ENCODE results near the gene CCR6. TPM values are rescaled to one million over a fixed set of nuclear protein-coding genes. Genes with fewer than 3 reads are reported as not detected.
A peak's percentile ranks its signal among the peaks of the same experiment; 100 is the strongest.

The CCR6 gene
- total and polyA plus RNA-seq, 2 of the 8 experiments (the other 6 are each of a cell fraction or from before 2014, with no cell fraction given), result 0.06 TPM; not detected in 1

DNA sequence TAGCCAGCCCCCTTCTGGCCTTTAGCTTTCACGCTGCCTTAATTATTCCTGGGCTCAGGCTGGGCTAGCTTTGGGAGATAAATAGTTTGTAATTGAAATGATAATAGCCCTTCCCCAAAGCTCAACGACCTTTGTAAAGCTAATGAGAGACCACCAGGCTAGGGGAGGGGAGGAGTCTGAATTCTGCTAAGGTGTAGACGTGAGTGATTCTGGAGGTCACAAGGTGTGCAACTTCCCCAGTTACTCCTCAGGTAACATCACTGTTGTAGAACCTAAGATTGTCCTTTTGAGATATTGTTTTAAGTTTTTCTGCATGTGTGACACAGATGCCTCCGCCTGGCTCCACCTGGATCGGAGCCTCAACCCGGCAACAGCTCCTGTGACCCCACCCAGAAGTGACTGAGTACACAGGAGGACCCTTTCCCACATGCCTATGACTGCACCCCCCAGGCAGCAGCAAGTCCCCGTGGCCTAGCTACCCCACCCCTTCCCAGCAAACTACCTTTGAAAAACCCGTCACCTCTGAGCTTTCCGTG, 40.6 kb downstream of the CCR6 start:
- Histone ChIP-seq H3K4me3 (ENCODE audit: extremely low read depth in 1 of 4, insufficient read depth in 2 of 4, low read depth in 3 of 4, low read length in 4 of 4) (peak overlapping the region in 3 of 4 experiments; percentile 15 to 41 (median 30); a peak in 4 of 8 replicates), H3K79me2 (ENCODE audit: control insufficient read depth in 1 of 2, insufficient read depth in 2 of 2, low read length in 2 of 2) (no peaks in the 10 kb centered on the region), H4K8ac (ENCODE audit: extremely low read depth, insufficient read depth, low read length) (no peak overlapping the region), H2BK120ac (replicated peaks; ENCODE audit: low read depth, low read length) (peak overlapping the region; percentile 45), H4K5ac (ENCODE audit: insufficient read length, low read depth, low read length) (peak overlapping the region; percentile 95), H3K23me2 (ENCODE audit: low read depth, low read length) (no peaks in the 10 kb centered on the region), H2BK15ac (ENCODE audit: low read length) (no peak overlapping the region), H2BK5ac (ENCODE audit: low read depth, low read length) (peak overlapping the region; percentile 97; the same call in 1 of the 2 replicates), H3K14ac (ENCODE audit: insufficient read length) (no peak overlapping the region), H3K27me3 (replicated peaks in 1 of 4; ENCODE audit: control insufficient read depth in 3 of 4, extremely low read depth in 1 of 4, insufficient read depth in 3 of 4, low read length in 3 of 4) (no peaks in the 10 kb centered on the region; a peak in 1 of 7 replicates), H3K4ac (replicated peaks; ENCODE audit: insufficient read length, low read depth, low read length) (no peak overlapping the region), H4K91ac (replicated peaks; ENCODE audit: insufficient read length, low read length) (peak overlapping the region; percentile 45), H3K9me3 (ENCODE audit: insufficient read depth in 2 of 2, low read depth in 1 of 2, low read length in 1 of 2) (no peaks in the 10 kb centered on the region; a peak in 1 of 4 replicates), H3K27ac (ENCODE audit: low read depth, low read length) (peak overlapping the region; percentile 88), H3K4me1 (replicated peaks in 1 of 4; ENCODE audit: control insufficient read depth in 3 of 4, insufficient read depth in 4 of 4, low read length in 3 of 4) (peaks cover 8 to 27% (median 22%) of the 10 kb centered on the region in 4 experiments), H3K4me2 (ENCODE audit: insufficient read depth in 1 of 2, low read depth in 2 of 2, low read length in 2 of 2) (peak overlapping the region; percentile 56 to 58), H3K9ac (replicated peaks in 1 of 4; ENCODE audit: extremely low read depth in 1 of 4, low read depth in 3 of 4, low read length in 3 of 4) (no peak overlapping the region), H3K23ac (ENCODE audit: insufficient read length) (no peak overlapping the region), H3K79me1 (ENCODE audit: low read depth, low read length) (no peaks in the 10 kb centered on the region), H2BK20ac (ENCODE audit: low read length) (peak overlapping the region; percentile 3; the same call in 1 of the 2 replicates), H4K20me1 (replicated peaks in 1 of 2; ENCODE audit: control insufficient read depth in 1 of 2, insufficient read depth in 2 of 2, low read length in 2 of 2) (no peaks in the 10 kb centered on the region), H2AFZ (ENCODE audit: low read length) (no peak overlapping the region), H3K56ac (replicated peaks; ENCODE audit: insufficient read length, low read depth, low read length) (peak overlapping the region; percentile 3), H3K18ac (ENCODE audit: extremely low read depth, low read length) (peak overlapping the region; percentile 76), H3K36me3 (ENCODE audit: control insufficient read depth in 2 of 4, insufficient read depth in 4 of 4, low read length in 3 of 4) (no peaks in the 10 kb centered on the region), H2BK12ac (ENCODE audit: low read depth, low read length) (peak overlapping the region; percentile 97; the same call in 1 of the 2 replicates), H2AK5ac (ENCODE audit: low read depth, low read length) (no peak overlapping the region)
- CTCF ChIA-PET (ENCODE audit: partially characterized antibody), result interaction anchor here (0.6 to 3.0 kb wide), 15 partner anchors 12 to 1106 kb away, joined by 3 to 13 read pairs (median 3); no protein-coding TSS in a partner anchor
- DNase-seq (ENCODE audit: low read depth in 1 of 2, low spot score in 2 of 2), result peak; percentile 78 to 88
- peak; percentile 100 for FAIRE-seq
- WGBS, 2 experiments (ENCODE audit: extremely low coverage in 1 of 2, insufficient coverage in 1 of 2, insufficient read length in 1 of 2, insufficient replicate concordance in 2 of 2, low coverage in 1 of 2, low lambda C conversion rate in 2 of 2, missing lambda C conversion rate in 1 of 2), result 3% methylated on average over 9 of the region's 9 CpGs; no CpG with 5 or more reads in 1 of the 2 experiments
- POLR2A ChIA-PET (ENCODE audit: partially characterized antibody), result interaction anchor here (0.7 to 2.4 kb wide), 5 partner anchors 16 to 997 kb away, joined by 3 to 14 read pairs (median 3); no protein-coding TSS in a partner anchor
- TF ChIP-seq RXRA (IDR thresholded peaks at IDR 0.05; ENCODE audit: insufficient read depth, low read depth, low read length), result no peak
- TF ChIP-seq RNF2 (IDR thresholded peaks at IDR 0.05; ENCODE audit: borderline replicate concordance, low read depth, low read length, missing control alignments, poor library complexity, severe bottlenecking), result no peak
- TF ChIP-seq ASH2L (IDR thresholded peaks at IDR 0.05; ENCODE audit: low read length), result peak; percentile 78
- TF ChIP-seq POLR2A (IDR thresholded peaks at IDR 0.05; ENCODE audit: control extremely low read depth in 1 of 2, low read depth in 2 of 2, low read length in 2 of 2), result peak in 1 of 2 experiments; percentile 52; a peak in 2 of 3 replicates
- TF ChIP-seq CHD2 (IDR thresholded peaks at IDR 0.05; ENCODE audit: low read length), result peak; percentile 17; the same call in 1 of the 2 replicates

Data from H1 (cell line).